Mammary microvascular endothelial cell (primary cell): ENCODE results near the gene FAU. TPM values are rescaled to one million over a fixed set of nuclear protein-coding genes. Genes with fewer than 3 reads are reported as not detected.

Experiments used
- total RNA-seq: library from RNA; depleted of rRNA; stranded (reverse); fragments of >200 nt; gene quantifications from 2 replicates; pipeline ENCODE4 v1.2.3, GENCODE V29; 2015

The FAU gene
- total RNA-seq: 504 and 675 TPM in 2 replicates

GRCh38 chr11:65121865-65122696 is at the start of gene FAU, which contains the start of gene MRPL49:
FAU (minus strand) TSS chr11:65122134; CDS start chr11:65121813, 321 bp downstream.
MRPL49 (plus strand) TSS chr11:65122321; CDS start chr11:65122347, 26 bp downstream.

GRCh38 chr11:65170058-65170534 is 48.2 kb upstream of the FAU start, which contains the start of gene SPDYC:
SPDYC (plus strand) TSS chr11:65170233; CDS start chr11:65171358, 1,125 bp downstream.

DNA sequence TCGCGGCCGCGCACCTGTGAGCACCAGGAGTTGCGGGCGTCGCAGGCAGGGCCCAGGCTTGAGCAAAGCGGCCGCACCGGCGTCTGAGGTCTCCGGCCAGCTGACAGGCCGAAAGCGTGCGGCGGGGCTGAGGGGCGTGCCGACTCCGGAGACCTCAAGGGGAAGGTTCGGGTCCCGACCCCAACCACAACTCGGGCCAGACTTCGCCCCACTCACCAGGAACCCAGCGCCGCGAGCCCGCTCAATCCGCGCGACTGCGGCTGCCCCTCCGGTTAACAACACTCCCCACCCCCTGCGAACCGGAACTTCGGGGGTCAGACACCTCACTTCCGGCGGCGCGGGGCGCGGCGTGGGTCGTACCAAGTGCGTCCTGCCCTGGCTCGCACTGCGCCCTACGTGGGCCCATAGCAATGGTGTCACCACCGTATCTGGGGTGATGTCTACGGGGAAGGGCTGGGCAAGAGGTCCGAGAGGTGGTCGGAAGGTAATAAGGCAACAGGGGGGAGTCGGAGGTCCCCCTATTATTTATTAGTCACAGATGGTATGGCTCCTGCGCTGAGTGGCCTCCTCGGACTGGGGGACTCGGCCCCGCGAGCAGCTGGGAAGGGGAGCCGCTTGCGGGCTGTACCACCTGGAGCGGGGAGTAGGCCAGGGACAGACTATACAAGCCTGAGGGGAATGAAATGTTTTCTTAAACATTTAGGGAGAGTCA is 12.5 kb upstream of the FAU start, which contains the start of gene SYVN1:
SYVN1 (minus strand) TSS at position 280 of the 712 bp plus-strand sequence. CDS start 918 bp downstream, outside the sequence.

GRCh38 chr11:65117206-65118096 is 4.5 kb downstream of the FAU start, which contains the start of gene ZNHIT2:
ZNHIT2 (minus strand) TSS chr11:65117701; CDS start chr11:65117653, 48 bp downstream.

GRCh38 chr11:65111744-65112545 is 10.0 kb downstream of the FAU start, which contains the start of gene TM7SF2:
TM7SF2 (plus strand) TSS chr11:65111872; CDS start chr11:65112016, 144 bp downstream.

GRCh38 chr11:65095974-65096806 is 25.7 kb downstream of the FAU start, which contains the start of gene VPS51:
VPS51 (plus strand) TSS chr11:65096214; CDS start chr11:65096251, 37 bp downstream.

GRCh38 chr11:65083834-65084597 is 37.9 kb downstream of the FAU start, which contains the start of the genes CDCA5 and ZFPL1:
CDCA5 (minus strand) TSS chr11:65084040; CDS start chr11:65083978, 62 bp downstream.
ZFPL1 (plus strand) TSS chr11:65084222; CDS start chr11:65084699, 477 bp downstream.

Other genes starting within 250 kb of the FAU start
- 84.5 and 91.1 TPM in 2 replicates for gene EHD1, start 243.5 kb downstream of the FAU start, total RNA-seq
- gene ATG2A, start 204.9 kb downstream of the FAU start, total RNA-seq: 22.2 and 27.4 TPM in 2 replicates
- gene PPP2R5B, start 197.4 kb downstream of the FAU start, total RNA-seq: 23.6 and 27.2 TPM in 2 replicates
- not detected in 2 replicates for gene GPHA2, start 186.2 kb downstream of the FAU start, total RNA-seq
- gene MAJIN, start 150.0 kb downstream of the FAU start, total RNA-seq: not detected in 2 replicates
- gene BATF2, start 125.2 kb downstream of the FAU start, total RNA-seq: 4.4 and 7.9 TPM in 2 replicates
- gene ARL2, start 108.0 kb downstream of the FAU start, total RNA-seq: 167 and 184 TPM in 2 replicates
- 17.1 and 17.3 TPM in 2 replicates for gene SNX15, start 94.7 kb downstream of the FAU start, total RNA-seq
- gene SAC3D1, start 80.9 kb downstream of the FAU start, total RNA-seq: 28.0 and 37.5 TPM in 2 replicates
- gene NAALADL1, start 63.6 kb downstream of the FAU start, total RNA-seq: 6.2 and 18.9 TPM in 2 replicates
- gene CDCA5, start 38.1 kb downstream of the FAU start, total RNA-seq: 20.7 and 21.8 TPM in 2 replicates
- gene ZFPL1, start 37.9 kb downstream of the FAU start, total RNA-seq: 49.2 and 62.0 TPM in 2 replicates
- 259 and 334 TPM in 2 replicates for gene VPS51, start 25.9 kb downstream of the FAU start, total RNA-seq
- gene TM7SF2, start 10.3 kb downstream of the FAU start, total RNA-seq: 8.5 and 17.0 TPM in 2 replicates
- 12.4 and 15.7 TPM in 2 replicates for gene ZNHIT2, start 4.4 kb downstream of the FAU start, total RNA-seq
- 64.6 and 81.9 TPM in 2 replicates for gene MRPL49, start 187 bp upstream of the FAU start, total RNA-seq
- 14.9 and 17.2 TPM in 2 replicates for gene SYVN1, start 12.4 kb upstream of the FAU start, total RNA-seq
- not detected in 2 replicates for gene SPDYC, start 48.1 kb upstream of the FAU start, total RNA-seq
- 243 and 266 TPM in 2 replicates for gene CAPN1, start 59.8 kb upstream of the FAU start, total RNA-seq
- gene POLA2, start 139.8 kb upstream of the FAU start, total RNA-seq: 11.4 and 19.0 TPM in 2 replicates
- 38.5 and 40.8 TPM in 2 replicates for gene CDC42EP2, start 192.7 kb upstream of the FAU start, total RNA-seq
- 37.3 and 38.1 TPM in 2 replicates for gene DPF2, start 211.7 kb upstream of the FAU start, total RNA-seq
- gene TIGD3, start 232.6 kb upstream of the FAU start, total RNA-seq: 0.30 TPM in 1 of 2 replicates, not detected in the other